ENCODE measurements around the gene NOTUM.
A peak's percentile ranks its signal among the peaks of the same experiment; 100 is the strongest.

NOTUM gene

DNA sequence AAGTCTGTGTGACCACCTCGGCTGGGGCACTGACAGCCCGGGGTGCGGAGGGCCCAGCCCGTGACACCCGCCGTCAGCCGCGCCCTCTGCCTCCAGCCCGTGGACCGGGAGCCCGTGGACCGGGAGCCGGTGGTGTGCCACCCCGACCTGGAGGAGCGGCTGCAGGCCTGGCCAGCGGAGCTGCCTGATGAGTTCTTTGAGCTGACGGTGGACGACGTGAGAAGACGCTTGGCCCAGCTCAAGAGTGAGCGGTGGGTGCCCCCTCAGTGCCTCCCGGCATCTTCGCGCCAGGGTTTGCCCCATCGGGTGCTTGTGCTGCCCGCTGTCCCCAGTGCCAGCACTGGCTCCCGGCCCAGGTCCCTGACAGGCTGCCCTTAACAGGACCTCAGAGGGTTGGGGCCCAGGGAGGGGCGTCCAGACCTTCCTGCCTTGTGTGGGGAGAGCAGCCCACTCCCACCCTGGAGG, 48.0 kb upstream of the NOTUM start (continued):
- TF ChIP-seq, protein P1, sequence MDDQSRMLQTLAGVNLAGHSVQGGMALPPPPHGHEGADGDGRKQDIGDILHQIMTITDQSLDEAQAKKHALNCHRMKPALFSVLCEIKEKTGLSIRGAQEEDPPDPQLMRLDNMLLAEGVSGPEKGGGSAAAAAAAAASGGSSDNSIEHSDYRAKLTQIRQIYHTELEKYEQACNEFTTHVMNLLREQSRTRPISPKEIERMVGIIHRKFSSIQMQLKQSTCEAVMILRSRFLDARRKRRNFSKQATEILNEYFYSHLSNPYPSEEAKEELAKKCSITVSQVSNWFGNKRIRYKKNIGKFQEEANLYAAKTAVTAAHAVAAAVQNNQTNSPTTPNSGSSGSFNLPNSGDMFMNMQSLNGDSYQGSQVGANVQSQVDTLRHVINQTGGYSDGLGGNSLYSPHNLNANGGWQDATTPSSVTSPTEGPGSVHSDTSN (CRISPR knock-in tag; IDR thresholded peaks at IDR 0.05), result no peak
- TF ChIP-seq, protein P2, sequence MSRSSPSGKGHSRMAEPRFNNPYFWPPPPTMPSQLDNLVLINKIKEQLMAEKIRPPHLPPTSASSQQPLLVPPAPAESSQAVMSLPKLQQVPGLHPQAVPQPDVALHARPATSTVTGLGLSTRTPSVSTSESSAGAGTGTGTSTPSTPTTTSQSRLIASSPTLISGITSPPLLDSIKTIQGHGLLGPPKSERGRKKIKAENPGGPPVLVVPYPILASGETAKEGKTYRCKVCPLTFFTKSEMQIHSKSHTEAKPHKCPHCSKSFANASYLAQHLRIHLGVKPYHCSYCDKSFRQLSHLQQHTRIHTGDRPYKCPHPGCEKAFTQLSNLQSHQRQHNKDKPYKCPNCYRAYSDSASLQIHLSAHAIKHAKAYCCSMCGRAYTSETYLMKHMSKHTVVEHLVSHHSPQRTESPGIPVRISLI (tag by site-specific recombination; IDR thresholded peaks at IDR 0.05), result no peak
- TF ChIP-seq ZNF792 (tag by site-specific recombination; IDR thresholded peaks at IDR 0.05) (no peak), KLF8 (tag by site-specific recombination; IDR thresholded peaks at IDR 0.05) (0 out of 2 replicates have a peak, but pooled peaks have one; percentile 1), GLI4 (tag by site-specific recombination; IDR thresholded peaks at IDR 0.05) (no peak), ZNF830 (tag by site-specific recombination; IDR thresholded peaks at IDR 0.05; ENCODE audit: low read depth) (no peak), YY1 (tag by site-specific recombination; IDR thresholded peaks at IDR 0.05) (no peak), ZBTB17 (tag by site-specific recombination; IDR thresholded peaks at IDR 0.05) (no peak), ZNF521 (tag by site-specific recombination; IDR thresholded peaks at IDR 0.05) (no peak)
- TF ChIP-seq, protein P3, sequence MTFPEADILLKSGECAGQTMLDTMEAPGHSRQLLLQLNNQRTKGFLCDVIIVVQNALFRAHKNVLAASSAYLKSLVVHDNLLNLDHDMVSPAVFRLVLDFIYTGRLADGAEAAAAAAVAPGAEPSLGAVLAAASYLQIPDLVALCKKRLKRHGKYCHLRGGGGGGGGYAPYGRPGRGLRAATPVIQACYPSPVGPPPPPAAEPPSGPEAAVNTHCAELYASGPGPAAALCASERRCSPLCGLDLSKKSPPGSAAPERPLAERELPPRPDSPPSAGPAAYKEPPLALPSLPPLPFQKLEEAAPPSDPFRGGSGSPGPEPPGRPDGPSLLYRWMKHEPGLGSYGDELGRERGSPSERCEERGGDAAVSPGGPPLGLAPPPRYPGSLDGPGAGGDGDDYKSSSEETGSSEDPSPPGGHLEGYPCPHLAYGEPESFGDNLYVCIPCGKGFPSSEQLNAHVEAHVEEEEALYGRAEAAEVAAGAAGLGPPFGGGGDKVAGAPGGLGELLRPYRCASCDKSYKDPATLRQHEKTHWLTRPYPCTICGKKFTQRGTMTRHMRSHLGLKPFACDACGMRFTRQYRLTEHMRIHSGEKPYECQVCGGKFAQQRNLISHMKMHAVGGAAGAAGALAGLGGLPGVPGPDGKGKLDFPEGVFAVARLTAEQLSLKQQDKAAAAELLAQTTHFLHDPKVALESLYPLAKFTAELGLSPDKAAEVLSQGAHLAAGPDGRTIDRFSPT (tag by site-specific recombination; IDR thresholded peaks at IDR 0.05), result peak; percentile 66; the same call in 1 of the 2 replicates

DNA sequence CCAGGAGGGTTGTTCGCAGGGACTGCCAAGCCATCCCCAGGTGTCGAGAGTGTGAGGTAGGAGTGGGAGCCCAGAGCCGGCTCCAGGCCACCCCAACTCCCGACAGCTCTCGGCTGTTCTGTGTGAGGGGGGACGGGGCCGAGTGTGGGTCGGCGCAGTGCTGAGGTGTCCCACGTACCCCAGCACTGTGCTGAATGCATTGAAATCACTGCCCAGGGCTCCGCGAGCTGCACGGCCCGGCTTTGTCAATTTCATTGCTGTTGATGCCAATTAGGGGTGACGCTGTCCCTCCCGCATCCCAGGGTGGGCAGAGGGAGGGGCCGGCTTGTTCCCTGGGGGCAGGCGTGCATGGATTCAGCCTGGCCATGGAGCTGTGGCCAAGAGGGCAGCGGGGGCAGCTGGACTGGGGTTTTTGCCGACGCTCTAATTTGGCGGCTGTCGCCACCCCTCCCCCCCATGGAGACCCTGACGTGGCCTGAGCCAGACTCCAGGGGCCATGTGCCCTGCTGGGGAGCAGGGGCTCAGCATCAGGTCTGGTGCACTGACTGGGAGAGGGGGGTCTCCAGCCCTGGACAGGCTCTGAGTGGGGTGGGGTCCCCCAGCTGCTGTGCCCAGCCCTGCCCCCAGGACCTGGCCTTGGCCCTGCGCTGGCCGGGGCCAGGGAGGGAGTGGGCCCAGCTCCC, 47.4 kb upstream of the NOTUM start:
- Histone ChIP-seq H3K4me3 (ENCODE audit: low read depth, low read length) (no peak overlapping the region), H3K27ac (ENCODE audit: extremely low read depth, low read depth, low read length) (no peak overlapping the region), H3K9me3 (ENCODE audit: control insufficient read depth, insufficient read depth, low read depth, low read length) (no peaks in the 10 kb centered on the region), H3K4me1 (ENCODE audit: control insufficient read depth, insufficient read depth, low read length) (peaks cover 4% of the 10 kb centered on the region; the same call in 1 of the 2 replicates), H3K36me3 (ENCODE audit: control insufficient read depth in 2 of 2, insufficient read depth in 1 of 2, low read length in 2 of 2) (peaks cover 0 to 5% of the 10 kb centered on the region in 2 experiments; a peak in 1 of 3 replicates)
- POLR2A ChIA-PET, result interaction anchor here (1.0 kb wide), 1 partner anchor 11 kb away, joined by 3 read pairs; no protein-coding TSS in a partner anchor
- CTCF ChIA-PET, result interaction anchor here (0.7 to 4.7 kb wide), 3 partner anchors 12 to 49 kb away, joined by 3 to 30 read pairs (median 8); partner anchors contain the start of gene NOTUM
- TF ChIP-seq ZNF114 (tag by site-specific recombination; IDR thresholded peaks at IDR 0.05) (no peak), ZNF664 (tag by site-specific recombination; IDR thresholded peaks at IDR 0.05) (no peak), ZNF670 (tag by site-specific recombination; IDR thresholded peaks at IDR 0.05; ENCODE audit: low read depth) (no peak), KLF8 (tag by site-specific recombination; IDR thresholded peaks at IDR 0.05) (0 out of 2 replicates have a peak, but pooled peaks have one; percentile 10), ZNF214 (tag by site-specific recombination; IDR thresholded peaks at IDR 0.05; ENCODE audit: borderline replicate concordance) (no peak), ZSCAN23 (tag by site-specific recombination; IDR thresholded peaks at IDR 0.05) (no peak), ZNF768 (tag by site-specific recombination; IDR thresholded peaks at IDR 0.05) (no peak), ZSCAN30 (tag by site-specific recombination; IDR thresholded peaks at IDR 0.05) (no peak), GLIS2 (tag by site-specific recombination; IDR thresholded peaks at IDR 0.05) (peak; percentile 13; the same call in 1 of the 2 replicates), SETDB1 (IDR thresholded peaks at IDR 0.05; ENCODE audit: insufficient read length, low read length) (no peak), ZNF132 (tag by site-specific recombination; IDR thresholded peaks at IDR 0.05; ENCODE audit: borderline replicate concordance) (no peak)
- TF ChIP-seq, protein P4, sequence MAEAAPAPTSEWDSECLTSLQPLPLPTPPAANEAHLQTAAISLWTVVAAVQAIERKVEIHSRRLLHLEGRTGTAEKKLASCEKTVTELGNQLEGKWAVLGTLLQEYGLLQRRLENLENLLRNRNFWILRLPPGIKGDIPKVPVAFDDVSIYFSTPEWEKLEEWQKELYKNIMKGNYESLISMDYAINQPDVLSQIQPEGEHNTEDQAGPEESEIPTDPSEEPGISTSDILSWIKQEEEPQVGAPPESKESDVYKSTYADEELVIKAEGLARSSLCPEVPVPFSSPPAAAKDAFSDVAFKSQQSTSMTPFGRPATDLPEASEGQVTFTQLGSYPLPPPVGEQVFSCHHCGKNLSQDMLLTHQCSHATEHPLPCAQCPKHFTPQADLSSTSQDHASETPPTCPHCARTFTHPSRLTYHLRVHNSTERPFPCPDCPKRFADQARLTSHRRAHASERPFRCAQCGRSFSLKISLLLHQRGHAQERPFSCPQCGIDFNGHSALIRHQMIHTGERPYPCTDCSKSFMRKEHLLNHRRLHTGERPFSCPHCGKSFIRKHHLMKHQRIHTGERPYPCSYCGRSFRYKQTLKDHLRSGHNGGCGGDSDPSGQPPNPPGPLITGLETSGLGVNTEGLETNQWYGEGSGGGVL (tag by site-specific recombination; IDR thresholded peaks at IDR 0.05), result no peak
- TF ChIP-seq, protein P5, sequence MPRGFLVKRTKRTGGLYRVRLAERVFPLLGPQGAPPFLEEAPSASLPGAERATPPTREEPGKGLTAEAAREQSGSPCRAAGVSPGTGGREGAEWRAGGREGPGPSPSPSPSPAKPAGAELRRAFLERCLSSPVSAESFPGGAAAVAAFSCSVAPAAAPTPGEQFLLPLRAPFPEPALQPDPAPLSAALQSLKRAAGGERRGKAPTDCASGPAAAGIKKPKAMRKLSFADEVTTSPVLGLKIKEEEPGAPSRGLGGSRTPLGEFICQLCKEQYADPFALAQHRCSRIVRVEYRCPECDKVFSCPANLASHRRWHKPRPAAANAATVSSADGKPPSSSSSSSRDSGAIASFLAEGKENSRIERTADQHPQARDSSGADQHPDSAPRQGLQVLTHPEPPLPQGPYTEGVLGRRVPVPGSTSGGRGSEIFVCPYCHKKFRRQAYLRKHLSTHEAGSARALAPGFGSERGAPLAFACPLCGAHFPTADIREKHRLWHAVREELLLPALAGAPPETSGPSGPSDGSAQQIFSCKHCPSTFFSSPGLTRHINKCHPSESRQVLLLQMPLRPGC (tag by site-specific recombination; IDR thresholded peaks at IDR 0.05), result no peak
- TF ChIP-seq, protein P6, sequence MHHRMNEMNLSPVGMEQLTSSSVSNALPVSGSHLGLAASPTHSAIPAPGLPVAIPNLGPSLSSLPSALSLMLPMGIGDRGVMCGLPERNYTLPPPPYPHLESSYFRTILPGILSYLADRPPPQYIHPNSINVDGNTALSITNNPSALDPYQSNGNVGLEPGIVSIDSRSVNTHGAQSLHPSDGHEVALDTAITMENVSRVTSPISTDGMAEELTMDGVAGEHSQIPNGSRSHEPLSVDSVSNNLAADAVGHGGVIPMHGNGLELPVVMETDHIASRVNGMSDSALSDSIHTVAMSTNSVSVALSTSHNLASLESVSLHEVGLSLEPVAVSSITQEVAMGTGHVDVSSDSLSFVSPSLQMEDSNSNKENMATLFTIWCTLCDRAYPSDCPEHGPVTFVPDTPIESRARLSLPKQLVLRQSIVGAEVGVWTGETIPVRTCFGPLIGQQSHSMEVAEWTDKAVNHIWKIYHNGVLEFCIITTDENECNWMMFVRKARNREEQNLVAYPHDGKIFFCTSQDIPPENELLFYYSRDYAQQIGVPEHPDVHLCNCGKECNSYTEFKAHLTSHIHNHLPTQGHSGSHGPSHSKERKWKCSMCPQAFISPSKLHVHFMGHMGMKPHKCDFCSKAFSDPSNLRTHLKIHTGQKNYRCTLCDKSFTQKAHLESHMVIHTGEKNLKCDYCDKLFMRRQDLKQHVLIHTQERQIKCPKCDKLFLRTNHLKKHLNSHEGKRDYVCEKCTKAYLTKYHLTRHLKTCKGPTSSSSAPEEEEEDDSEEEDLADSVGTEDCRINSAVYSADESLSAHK (tag by site-specific recombination; IDR thresholded peaks at IDR 0.05), result no peak

Data from HEK293 (cell line).